Hepatocyte (in vitro differentiated cells): ENCODE data around the gene CGREF1.

Experiments
- EZH2 ChIP-seq: fragments of 200-600 bp; sonication (generic); IDR thresholded peaks from 2 replicates; pipeline ENCODE4 v1.6.1; 2016; ENCODE audit warnings: antibody characterized with exemption, mild to moderate bottlenecking, borderline replicate concordance
- EZH2phosphoT487 ChIP-seq: fragments of 200-600 bp; sonication (generic); IDR thresholded peaks from one replicate; pipeline ENCODE4 v1.6.1; 2018; ENCODE audit warnings: antibody characterized with exemption, mild to moderate bottlenecking, low read depth, moderate library complexity; ENCODE audit not compliant: unreplicated experiment, severe bottlenecking
- TF ChIP-seq, protein P1 (sequence below): fragments of 200-600 bp; sonication (generic); IDR thresholded peaks from 2 replicates; pipeline ENCODE4 v1.5.1; 2016; ENCODE audit warnings: antibody characterized with exemption, mild to moderate bottlenecking; ENCODE audit not compliant: poor library complexity

GRCh38 chr2:27083410-27084296 lies 35.3 kb downstream of the CGREF1 start:
- TF ChIP-seq, protein P1, sequence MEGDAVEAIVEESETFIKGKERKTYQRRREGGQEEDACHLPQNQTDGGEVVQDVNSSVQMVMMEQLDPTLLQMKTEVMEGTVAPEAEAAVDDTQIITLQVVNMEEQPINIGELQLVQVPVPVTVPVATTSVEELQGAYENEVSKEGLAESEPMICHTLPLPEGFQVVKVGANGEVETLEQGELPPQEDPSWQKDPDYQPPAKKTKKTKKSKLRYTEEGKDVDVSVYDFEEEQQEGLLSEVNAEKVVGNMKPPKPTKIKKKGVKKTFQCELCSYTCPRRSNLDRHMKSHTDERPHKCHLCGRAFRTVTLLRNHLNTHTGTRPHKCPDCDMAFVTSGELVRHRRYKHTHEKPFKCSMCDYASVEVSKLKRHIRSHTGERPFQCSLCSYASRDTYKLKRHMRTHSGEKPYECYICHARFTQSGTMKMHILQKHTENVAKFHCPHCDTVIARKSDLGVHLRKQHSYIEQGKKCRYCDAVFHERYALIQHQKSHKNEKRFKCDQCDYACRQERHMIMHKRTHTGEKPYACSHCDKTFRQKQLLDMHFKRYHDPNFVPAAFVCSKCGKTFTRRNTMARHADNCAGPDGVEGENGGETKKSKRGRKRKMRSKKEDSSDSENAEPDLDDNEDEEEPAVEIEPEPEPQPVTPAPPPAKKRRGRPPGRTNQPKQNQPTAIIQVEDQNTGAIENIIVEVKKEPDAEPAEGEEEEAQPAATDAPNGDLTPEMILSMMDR = no peak
- TF ChIP-seq EZH2 (no peak), EZH2phosphoT487 (no peak)
